ENCODE measurements around the gene ACBD6. TPM values are rescaled to one million over a fixed set of nuclear protein-coding genes. Genes with fewer than 3 reads are reported as not detected.

Gene ACBD6
- total and polyA plus RNA-seq, 4 donors, result 8.3 to 17.3 (median 14.0) TPM

- no peak for TF ChIP-seq ZBTB33 (IDR thresholded peaks at IDR 0.05)
- TF ChIP-seq GABPA (IDR thresholded peaks at IDR 0.05 in 1 of 2, conservative IDR thresholded peaks at IDR 0.05 in 1 of 2), result no peak
- TF ChIP-seq FOXA2 (IDR thresholded peaks at IDR 0.05), result no peak
- no peak for TF ChIP-seq SP1 (IDR thresholded peaks at IDR 0.05)
- TF ChIP-seq NR2F2 (IDR thresholded peaks at IDR 0.05), result no peak
- no peak for TF ChIP-seq FOXA1 (IDR thresholded peaks at IDR 0.05)
- no peak for TF ChIP-seq RXRA (IDR thresholded peaks at IDR 0.05)
These were observed 13.0 kb upstream of the ACBD6 start (continued) for GRCh38 chr1:180515364-180515763.

GRCh38 chr1:180513531-180513930, 11.2 kb upstream of the ACBD6 start:
- H3K4me3 ChIP-seq (ENCODE audit: low read depth in 1 of 3, low read length in 3 of 3), result no peak overlapping the region
- peaks cover 0 to 3% (median 0%) of the 10 kb centered on the region in 4 donors for H3K4me1 ChIP-seq (ENCODE audit: control insufficient read depth in 4 of 4, insufficient read depth in 4 of 4, low read length in 3 of 4)
- no peaks in the 10 kb centered on the region for H3K36me3 ChIP-seq (ENCODE audit: control insufficient read depth in 4 of 4, insufficient read depth in 3 of 4, low read depth in 1 of 4, low read length in 3 of 4)
- H3K9ac ChIP-seq (ENCODE audit: low read depth in 1 of 2, low read length in 2 of 2), result no peak overlapping the region
- DNase-seq (ENCODE audit: low spot score), result no peak
- WGBS, result 86% methylated on average over 6 of the region's 6 CpGs
- TF ChIP-seq FOXA2 (IDR thresholded peaks at IDR 0.05) (no peak), CTCF (IDR thresholded peaks at IDR 0.05; ENCODE audit: low read depth, low read length, missing input control) (no peak), EGR1 (IDR thresholded peaks at IDR 0.05; ENCODE audit: low read depth in 2 of 2) (no peak), GABPA (IDR thresholded peaks at IDR 0.05 in 1 of 2, conservative IDR thresholded peaks at IDR 0.05 in 1 of 2) (no peak), NR2F2 (IDR thresholded peaks at IDR 0.05) (no peak), SP1 (IDR thresholded peaks at IDR 0.05) (no peak), JUND (IDR thresholded peaks at IDR 0.05) (no peak), RXRA (IDR thresholded peaks at IDR 0.05) (no peak), HNF4G (IDR thresholded peaks at IDR 0.05) (no peak), YY1 (IDR thresholded peaks at IDR 0.05) (no peak), TAF1 (conservative IDR thresholded peaks at IDR 0.05) (no peak), MAX (IDR thresholded peaks at IDR 0.05) (no peak), FOXA1 (IDR thresholded peaks at IDR 0.05) (no peak), REST (IDR thresholded peaks at IDR 0.05) (no peak), ZBTB33 (IDR thresholded peaks at IDR 0.05) (no peak), RAD21 (IDR thresholded peaks at IDR 0.05) (no peak), HNF4A (conservative IDR thresholded peaks at IDR 0.05) (no peak)
- no peak overlapping the region for H3K27ac ChIP-seq (ENCODE audit: low read depth in 1 of 2, low read length in 2 of 2)
- H3K27me3 ChIP-seq (ENCODE audit: control insufficient read depth in 4 of 4, insufficient read depth in 4 of 4, low read length in 3 of 4), result no peaks in the 10 kb centered on the region
- H3K9me3 ChIP-seq (ENCODE audit: control insufficient read depth in 4 of 4, low read length in 3 of 4), result no peaks in the 10 kb centered on the region

Measured in liver (tissue), 9 donors.